Stimulated activated CD8-positive, alpha-beta memory T cell treated with anti-CD3 and anti-CD28 coated beads, Interleukin-4, amount 100 ng/mL, for 24 hours (primary cell): ENCODE data around the gene CPT1C.

Experiments
- DNase-seq: peaks from one replicate; pipeline ENCODE4 v3.0.0-alpha.2; 2020; ENCODE audit warnings: low read depth

CPT1C gene

GRCh38 chr19:49681830-49682229 lies 9.1 kb upstream of the CPT1C start:
- DNase-seq: no peak

GRCh38 chr19:49682274-49682673 lies 8.6 kb upstream of the CPT1C start:
- no peak for DNase-seq

- DNase-seq: no peak
Observed at GRCh38 chr19:49683814-49684250, 7.1 kb upstream of the CPT1C start.

- DNase-seq: no peak
Observed at GRCh38 chr19:49684251-49684982, 6.5 kb upstream of the CPT1C start.

- DNase-seq: no peak
Observed at GRCh38 chr19:49684983-49685553, 5.8 kb upstream of the CPT1C start.

GRCh38 chr19:49685845-49686332 lies 5.0 kb upstream of the CPT1C start:
- no peak for DNase-seq

- DNase-seq: no peak
Observed at GRCh38 chr19:49686503-49687088, 4.3 kb upstream of the CPT1C start.

- no peak for DNase-seq
Observed at GRCh38 chr19:49687150-49687549, 3.8 kb upstream of the CPT1C start.

- no peak for DNase-seq
Observed at GRCh38 chr19:49687566-49688316, 3.2 kb upstream of the CPT1C start.

GRCh38 chr19:49688531-49689132 lies 2.3 kb upstream of the CPT1C start:
- no peak for DNase-seq

GRCh38 chr19:49689133-49690078 lies 1.5 kb upstream of the CPT1C start, which contains the start of gene ADM5:
Gene ADM5 (plus strand): TSS chr19:49689594. CDS start chr19:49689838, 244 bp downstream.
- no peak for DNase-seq

GRCh38 chr19:49690079-49690655 lies 749 bp upstream of the CPT1C start:
- no peak for DNase-seq

- no peak for DNase-seq
Observed at GRCh38 chr19:49691243-49692146, 579 bp downstream of the CPT1C start.

- no peak for DNase-seq
Observed at GRCh38 chr19:49692147-49692506, 1.2 kb downstream of the CPT1C start.

GRCh38 chr19:49696115-49696514 lies 5.2 kb downstream of the CPT1C start:
- DNase-seq: no peak

- DNase-seq: no peak
Observed at GRCh38 chr19:49696865-49697264, 5.9 kb downstream of the CPT1C start.

- DNase-seq: no peak
Observed at GRCh38 chr19:49699364-49699763, 8.4 kb downstream of the CPT1C start.

- DNase-seq: no peak
Observed at GRCh38 chr19:49700563-49700962, 9.6 kb downstream of the CPT1C start.

GRCh38 chr19:49701271-49701786 lies 10.4 kb downstream of the CPT1C start:
- no peak for DNase-seq
